HepG2 (cell line): ENCODE data around the gene TIMELESS. TPM values are rescaled to one million over a fixed set of nuclear protein-coding genes. Genes with fewer than 3 reads are reported as not detected.

Experiments used
- ELF4 ChIP-seq: sonication (generic); formaldehyde crosslinking; IDR thresholded peaks from 2 replicates; pipeline ENCODE4 v1.5.0; 2020; ENCODE audit warnings: missing genetic modification reagents, mild to moderate bottlenecking, moderate library complexity, borderline replicate concordance
- GABPA ChIP-seq, 2 experiments: IDR thresholded peaks; 2 replicates each; pipeline ENCODE4 v1.6.1; 2011 to 2016; ENCODE audit warnings: low read depth in 2 of 2, low read length in 1 of 2, missing biosample characterization in 1 of 2, missing genetic modification characterization in 1 of 2
- GATA4 ChIP-seq: sonication (generic); IDR thresholded peaks from 2 replicates; pipeline ENCODE4 v1.6.1; 2016; ENCODE audit warnings: antibody characterized with exemption, low read depth, borderline replicate concordance
- MNT ChIP-seq: fragments of 450-650 bp; IDR thresholded peaks from 2 replicates; pipeline ENCODE4 v1.6.1; 2016
- NBN ChIP-seq: fragments of 450-650 bp; conservative IDR thresholded peaks from 2 replicates; pipeline ENCODE4 v1.6.1; 2017
- NFIC ChIP-seq: IDR thresholded peaks from 2 replicates; pipeline ENCODE4 v1.6.1; 2012; ENCODE audit warnings: mild to moderate bottlenecking, low read length, inconsistent platforms
- NR3C1 ChIP-seq: sonication (generic); formaldehyde crosslinking; IDR thresholded peaks from 2 replicates; pipeline ENCODE4 v1.4.0; 2020; ENCODE audit warnings: missing genetic modification reagents
- PAF1 ChIP-seq: IDR thresholded peaks from 2 replicates; pipeline ENCODE4 v1.6.1; 2016; ENCODE audit warnings: missing genetic modification reagents, missing compliant biosample characterization
- PHB2 ChIP-seq: fragments of 450-650 bp; IDR thresholded peaks from 2 replicates; pipeline ENCODE4 v1.6.1; 2018; ENCODE audit not compliant: partially characterized antibody
- PHF5A ChIP-seq: IDR thresholded peaks from one replicate; pipeline ENCODE4 v1.6.1; 2018; ENCODE audit warnings: low read depth, missing genetic modification reagents; ENCODE audit not compliant: unreplicated experiment
- RARG ChIP-seq: sonication (generic); formaldehyde crosslinking; IDR thresholded peaks from 2 replicates; pipeline ENCODE4 v1.4.0; 2020; ENCODE audit warnings: low read depth, mild to moderate bottlenecking, missing genetic modification reagents
- RBAK ChIP-seq: sonication (generic); formaldehyde crosslinking; IDR thresholded peaks from 2 replicates; pipeline ENCODE4 v1.5.1; 2020; ENCODE audit warnings: mild to moderate bottlenecking, missing genetic modification reagents
- RNF2 ChIP-seq: fragments of 450-650 bp; conservative IDR thresholded peaks from 2 replicates; pipeline ENCODE4 v1.6.1; 2016; ENCODE audit warnings: low read depth
- SIX1 ChIP-seq: sonication (generic); formaldehyde crosslinking; IDR thresholded peaks from 2 replicates; pipeline ENCODE4 v1.4.0; 2020; ENCODE audit warnings: missing genetic modification reagents, borderline replicate concordance
- SRY ChIP-seq: sonication (generic); formaldehyde crosslinking; IDR thresholded peaks from 2 replicates; pipeline ENCODE4 v1.8.0; 2022; ENCODE audit warnings: mild to moderate bottlenecking, missing genetic modification reagents
- ZFP41 ChIP-seq: sonication (generic); formaldehyde crosslinking; IDR thresholded peaks from 2 replicates; pipeline ENCODE4 v1.4.0; 2020; ENCODE audit warnings: mild to moderate bottlenecking, missing genetic modification reagents, borderline replicate concordance
- ZNF101 ChIP-seq: sonication (generic); formaldehyde crosslinking; IDR thresholded peaks from 2 replicates; pipeline ENCODE4 v1.4.0; 2020; ENCODE audit warnings: mild to moderate bottlenecking, low read depth, missing genetic modification reagents, borderline replicate concordance
- ZNF281 ChIP-seq: sonication (generic); formaldehyde crosslinking; IDR thresholded peaks from 2 replicates; pipeline ENCODE4 v1.4.0; 2020; ENCODE audit warnings: missing genetic modification reagents, borderline replicate concordance
- ZNF326 ChIP-seq: sonication (generic); formaldehyde crosslinking; IDR thresholded peaks from 2 replicates; pipeline ENCODE4 v1.4.0; 2020; ENCODE audit warnings: missing genetic modification reagents, borderline replicate concordance
- ZNF44 ChIP-seq: sonication (generic); formaldehyde crosslinking; IDR thresholded peaks from 2 replicates; pipeline ENCODE4 v1.5.1; 2020; ENCODE audit warnings: mild to moderate bottlenecking, missing genetic modification reagents
- ZNF75D ChIP-seq: sonication (generic); formaldehyde crosslinking; IDR thresholded peaks from 2 replicates; pipeline ENCODE4 v1.8.1; 2023; ENCODE audit warnings: missing genetic modification reagents, mild to moderate bottlenecking, borderline replicate concordance
- ZNF781 ChIP-seq: sonication (generic); formaldehyde crosslinking; IDR thresholded peaks from 2 replicates; pipeline ENCODE4 v1.5.1; 2020; ENCODE audit warnings: borderline replicate concordance, mild to moderate bottlenecking, missing genetic modification reagents; ENCODE audit errors: not compliant biosample characterization
- ZNF782 ChIP-seq: sonication (generic); formaldehyde crosslinking; IDR thresholded peaks from 2 replicates; pipeline ENCODE4 v1.4.0; 2020; ENCODE audit warnings: missing genetic modification reagents, mild to moderate bottlenecking, borderline replicate concordance
- ZNF816 ChIP-seq: sonication (generic); formaldehyde crosslinking; IDR thresholded peaks from 2 replicates; pipeline ENCODE4 v1.8.0; 2022; ENCODE audit warnings: missing genetic modification reagents, mild to moderate bottlenecking, borderline replicate concordance
- ZNF883 ChIP-seq: sonication (generic); formaldehyde crosslinking; IDR thresholded peaks from 2 replicates; pipeline ENCODE4 v1.5.1; 2020; ENCODE audit warnings: mild to moderate bottlenecking, missing genetic modification reagents; ENCODE audit errors: not compliant biosample characterization
- ZSCAN22 ChIP-seq: sonication (generic); formaldehyde crosslinking; IDR thresholded peaks from 2 replicates; pipeline ENCODE4 v1.4.0; 2020; ENCODE audit warnings: mild to moderate bottlenecking, missing genetic modification reagents
- polyA plus RNA-seq, 8 experiments: library from polyadenylated mRNA; depleted of rRNA in 3 of 8; stranded (reverse) in 7 of 8; unstranded in 1 of 8; fragments of >200 nt; fragmentation: Illumina TruSeq in 4 of 8; extraction: Trizol in 4 of 8; gene quantifications; 2 replicates each; pipeline versions ENCODE4 v1.2.1 to v1.2.3, GENCODE V29; 2011 to 2016; ENCODE audit warnings: low read depth in 4 of 8, missing spikeins in 1 of 8, mixed read lengths in 1 of 8; ENCODE audit not compliant: insufficient read depth in 1 of 8
- total RNA-seq, 5 experiments: library from RNA; depleted of rRNA; stranded (reverse); fragments of >200 nt; fragmentation: Illumina TruSeq; extraction: Trizol; gene quantifications; 2 replicates each; pipeline ENCODE4 v1.2.3, GENCODE V29; 2016; ENCODE audit warnings: low read depth in 1 of 5

The TIMELESS gene
- total and polyA plus RNA-seq, 2 of the 13 experiments (the other 11 are each of a cell fraction or from before 2014, with no cell fraction given) = 4.0 to 20.3 TPM

GRCh38 chr12:56488041-56488955, 39.1 kb upstream of the TIMELESS start, which contains the start of gene GLS2 (continued):
- no peak for TF ChIP-seq MNT
- peak; percentile 62; the same call in 1 of the 2 replicates for TF ChIP-seq ZNF816 (CRISPR knock-in tag)
- no peak for TF ChIP-seq NBN
- TF ChIP-seq SRY = peak; percentile 76; the same call in 1 of the 2 replicates
- TF ChIP-seq NFIC = no peak
- TF ChIP-seq PAF1 (CRISPR knock-in tag) = no peak
- TF ChIP-seq ZNF75D (CRISPR knock-in tag) = no peak
- TF ChIP-seq ZNF101 (CRISPR knock-in tag) = 0 out of 2 replicates have a peak, but pooled peaks have one; percentile 35
- peak; percentile 63; the same call in 1 of the 2 replicates for TF ChIP-seq ZFP41 (CRISPR knock-in tag)
- peak; percentile 67; the same call in 1 of the 2 replicates for TF ChIP-seq ZNF281 (CRISPR knock-in tag)
- TF ChIP-seq RARG (CRISPR knock-in tag) = no peak
- TF ChIP-seq PHB2 = no peak
- 0 out of 2 replicates have a peak, but pooled peaks have one; percentile 56 for TF ChIP-seq ZSCAN22 (CRISPR knock-in tag)
- peak; percentile 93 for TF ChIP-seq ZNF782 (CRISPR knock-in tag)
- TF ChIP-seq NR3C1 (CRISPR knock-in tag) = no peak
- no peak for TF ChIP-seq ZNF326 (CRISPR knock-in tag)
- TF ChIP-seq ZNF883 (CRISPR knock-in tag) = peak; percentile 93
- TF ChIP-seq GABPA (IDR thresholded peaks at IDR 0.05; ENCODE audit: low read depth, low read length) = no peak
- no peak for TF ChIP-seq GABPA (CRISPR knock-in tag; IDR thresholded peaks at IDR 0.05; ENCODE audit: low read depth)
- no peak for TF ChIP-seq ZNF44 (CRISPR knock-in tag)
- no peak for TF ChIP-seq ELF4 (CRISPR knock-in tag)
- no peak for TF ChIP-seq PHF5A (CRISPR knock-in tag)
- TF ChIP-seq RBAK (CRISPR knock-in tag) = no peak
- TF ChIP-seq SIX1 (CRISPR knock-in tag) = no peak
- TF ChIP-seq GATA4 = no peak
- TF ChIP-seq ZNF781 (CRISPR knock-in tag) = peak; percentile 92
- peak; percentile 43; the same call in 1 of the 2 replicates for TF ChIP-seq RNF2
